T-helper 1 cell treated with Interleukin-12 subunit alpha and Interleukin-12 subunit beta and Interleukin-4 antibody, amounts not matched to agents 30 ng/mL and 1 ng/mL, for 36 hours (primary cell): ENCODE measurements around the gene RTP3. TPM values are rescaled to one million over a fixed set of nuclear protein-coding genes. Genes with fewer than 3 reads are reported as not detected.

Experiments used
- intact Hi-C: fragments of 100-400 bp; cut with micrococcal nuclease; formaldehyde crosslinking; loops from one replicate; pipeline ENCODE4 v1.15.1; 2024
- total RNA-seq: library from RNA; stranded (reverse); gene quantifications from 2 replicates; pipeline ENCODE4 v1.2.3, GENCODE V29; 2022

The RTP3 gene
- not detected in 2 replicates for total RNA-seq

- intact Hi-C loops = no loop called here
Observed at GRCh38 chr3:46497556-46498265, at the start of gene RTP3. RTP3 (plus strand) TSS chr3:46497976; CDS start chr3:46498063, 87 bp downstream.

- intact Hi-C loops = no loop called here
Observed at GRCh38 chr3:46448721-46449120, 49.1 kb upstream of the RTP3 start.

GRCh38 chr3:46449755-46450552 lies 47.8 kb upstream of the RTP3 start:
- intact Hi-C loops = no loop called here

- intact Hi-C loops = no loop called here
Observed at GRCh38 chr3:46453526-46454208, 44.1 kb upstream of the RTP3 start.

- intact Hi-C loops = no loop called here
Observed at GRCh38 chr3:46454209-46454595, 43.6 kb upstream of the RTP3 start.

GRCh38 chr3:46454606-46455005 lies 43.2 kb upstream of the RTP3 start:
- intact Hi-C loops = no loop called here

- intact Hi-C loops = no loop called here
Observed at GRCh38 chr3:46455231-46456115, 42.3 kb upstream of the RTP3 start.

- intact Hi-C loops = no loop called here
Observed at GRCh38 chr3:46456118-46456517, 41.7 kb upstream of the RTP3 start.

- intact Hi-C loops = no loop called here
Observed at GRCh38 chr3:46460051-46460450, 37.7 kb upstream of the RTP3 start.

- intact Hi-C loops = no loop called here
Observed at GRCh38 chr3:46462111-46462510, 35.7 kb upstream of the RTP3 start.

GRCh38 chr3:46462511-46462910 lies 35.3 kb upstream of the RTP3 start:
- intact Hi-C loops = no loop called here

GRCh38 chr3:46463120-46463867 lies 34.5 kb upstream of the RTP3 start:
- intact Hi-C loops = no loop called here

GRCh38 chr3:46463868-46464241 lies 33.9 kb upstream of the RTP3 start:
- intact Hi-C loops = no loop called here

GRCh38 chr3:46464326-46465195 lies 33.2 kb upstream of the RTP3 start, which contains the start of gene LTF:
LTF (minus strand) TSS chr3:46464905; CDS start chr3:46464867, 38 bp downstream.
- intact Hi-C loops = no loop called here

- intact Hi-C loops = no loop called here
Observed at GRCh38 chr3:46465196-46465520, 32.6 kb upstream of the RTP3 start.

GRCh38 chr3:46466273-46466672 lies 31.5 kb upstream of the RTP3 start:
- intact Hi-C loops = no loop called here

- intact Hi-C loops = no loop called here
Observed at GRCh38 chr3:46466871-46467403, 30.8 kb upstream of the RTP3 start.

GRCh38 chr3:46467562-46467961 lies 30.2 kb upstream of the RTP3 start:
- intact Hi-C loops = no loop called here
